ENCODE data around the gene LGI4. TPM values are rescaled to one million over a fixed set of nuclear protein-coding genes. Genes with fewer than 3 reads are reported as not detected.

Gene LGI4
- total RNA-seq, 6 experiments from 2014 or later: 0.08 to 0.17 (median 0.10) TPM; not detected in 1

GRCh38 chr19:35119091-35119490, 15.8 kb downstream of the LGI4 start:
- Mint-ChIP-seq H3K4me3 (no peak overlapping the region), H3K27me3 (ENCODE audit: insufficient read depth) (peaks cover 17% of the 10 kb centered on the region), H3K27ac (no peak overlapping the region), H3K9me3 (no peaks in the 10 kb centered on the region), H3K4me1 (ENCODE audit: low read depth) (peaks cover 27% of the 10 kb centered on the region), H3K36me3 (ENCODE audit: low read depth) (no peaks in the 10 kb centered on the region)
- TF ChIP-seq CTCF (IDR thresholded peaks at IDR 0.05): no peak
- DNase-seq: no peak

GRCh38 chr19:35118268-35119020, 16.4 kb downstream of the LGI4 start:
- DNase-seq: no peak
- TF ChIP-seq CTCF (IDR thresholded peaks at IDR 0.05): no peak
- Mint-ChIP-seq H3K27ac (no peak overlapping the region), H3K9me3 (no peaks in the 10 kb centered on the region), H3K36me3 (ENCODE audit: low read depth) (no peaks in the 10 kb centered on the region), H3K4me1 (ENCODE audit: low read depth) (peaks cover 21% of the 10 kb centered on the region), H3K4me3 (no peak overlapping the region), H3K27me3 (ENCODE audit: insufficient read depth) (peaks cover 17% of the 10 kb centered on the region)

GRCh38 chr19:35117799-35118198, 17.1 kb downstream of the LGI4 start:
- peaks cover 17% of the 10 kb centered on the region for H3K27me3 Mint-ChIP-seq (ENCODE audit: insufficient read depth)
- no peaks in the 10 kb centered on the region for H3K9me3 Mint-ChIP-seq
- DNase-seq: no peak
- no peak for TF ChIP-seq CTCF (IDR thresholded peaks at IDR 0.05)
- no peaks in the 10 kb centered on the region for H3K36me3 Mint-ChIP-seq (ENCODE audit: low read depth)
- no peak overlapping the region for H3K4me3 Mint-ChIP-seq
- no peak overlapping the region for H3K27ac Mint-ChIP-seq
- peaks cover 19% of the 10 kb centered on the region for H3K4me1 Mint-ChIP-seq (ENCODE audit: low read depth)

- peaks cover 19% of the 10 kb centered on the region for H3K4me1 Mint-ChIP-seq (ENCODE audit: low read depth)
- no peak for TF ChIP-seq CTCF (IDR thresholded peaks at IDR 0.05)
- H3K36me3 Mint-ChIP-seq (ENCODE audit: low read depth): no peaks in the 10 kb centered on the region
- H3K4me3 Mint-ChIP-seq: no peak overlapping the region
- no peak overlapping the region for H3K27ac Mint-ChIP-seq
- peaks cover 18% of the 10 kb centered on the region for H3K27me3 Mint-ChIP-seq (ENCODE audit: insufficient read depth)
- DNase-seq: no peak
- no peaks in the 10 kb centered on the region for H3K9me3 Mint-ChIP-seq
Measured at GRCh38 chr19:35117116-35117515, 17.7 kb downstream of the LGI4 start.

DNA sequence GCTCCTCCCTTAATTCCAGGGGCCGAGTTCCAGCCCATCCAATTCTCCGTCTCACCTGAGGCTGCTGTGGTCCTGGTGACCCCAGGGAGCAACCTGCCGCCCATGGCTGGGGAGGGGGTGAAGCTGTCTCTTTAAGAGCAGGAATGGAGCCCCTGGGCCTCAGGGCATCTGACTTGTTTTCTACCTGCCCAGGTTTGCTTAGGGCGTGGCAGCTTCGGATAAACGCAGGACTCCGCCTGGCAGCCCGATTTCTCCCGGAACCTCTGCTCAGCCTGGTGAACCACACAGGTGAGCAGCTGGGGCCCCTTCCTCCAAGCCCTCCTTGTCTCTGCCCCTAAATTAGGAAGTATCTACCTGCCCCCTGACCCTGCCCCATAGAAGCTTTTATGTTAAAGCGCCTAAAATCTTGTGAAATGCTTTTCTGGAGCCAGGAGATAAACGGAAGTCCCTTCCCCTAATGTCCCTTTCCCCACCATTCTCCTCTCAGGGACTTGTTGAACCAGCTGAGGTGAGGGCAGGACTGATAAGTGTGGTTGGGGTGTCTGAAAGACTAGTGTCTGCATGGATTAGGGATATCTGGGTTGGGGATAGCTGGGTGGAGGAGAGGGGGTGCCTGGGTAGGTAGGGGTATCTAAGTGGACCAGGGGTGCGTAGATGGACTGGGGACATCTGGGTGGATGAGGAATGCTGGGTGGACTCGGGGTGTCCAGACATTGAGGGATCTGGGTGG, 18.6 kb downstream of the LGI4 start:
- peaks cover 17% of the 10 kb centered on the region for H3K4me1 Mint-ChIP-seq (ENCODE audit: low read depth)
- DNase-seq: no peak
- H3K36me3 Mint-ChIP-seq (ENCODE audit: low read depth): no peaks in the 10 kb centered on the region
- H3K9me3 Mint-ChIP-seq: no peaks in the 10 kb centered on the region
- peaks cover 20% of the 10 kb centered on the region for H3K27me3 Mint-ChIP-seq (ENCODE audit: insufficient read depth)
- H3K27ac Mint-ChIP-seq: no peak overlapping the region
- H3K4me3 Mint-ChIP-seq: no peak overlapping the region
- TF ChIP-seq CTCF (IDR thresholded peaks at IDR 0.05): no peak

All from HFFc6 (cell line).